Common myeloid progenitor, CD34-positive (primary cell): Measurements from ENCODE around the gene PRKN.

ENCODE experiments used
- CTCF ChIA-PET: fragments of 350-600 bp; sonication (Branson Sonifier 250); formaldehyde crosslinking; loops from one replicate; lab custom pipeline; 2021; ENCODE audit warnings: antibody characterized with exemption; lab: Charles Lee
- POLR2A ChIA-PET: fragments of 350-600 bp; sonication (Branson Sonifier 250); formaldehyde crosslinking; loops from one replicate; lab custom pipeline; 2021; ENCODE audit warnings: antibody characterized with exemption; lab: Charles Lee
- DNase-seq, 3 donors: peaks; one replicate each; pipeline versions ENCODE4 v3.0.0 to v3.0.0-alpha.2; 2013
- H3K27ac ChIP-seq, 2 experiments: 1 replicate in 1 of 2; 2 replicates in 1 of 2; pipeline ENCODE4 v1.7.0; 2013; ENCODE audit warnings: inconsistent platforms in 2 of 2, low read length in 2 of 2, mild to moderate bottlenecking in 2 of 2, low read depth in 1 of 2, moderate library complexity in 1 of 2; ENCODE audit not compliant: severe bottlenecking in 2 of 2, insufficient read depth in 1 of 2, poor library complexity in 1 of 2
- H3K27me3 ChIP-seq, 5 experiments: replicated peaks in 2 of 5; 1 replicate in 3 of 5; 2 replicates in 2 of 5; pipeline versions ENCODE4 v1.6.1 to v1.7.0; 2013; ENCODE audit warnings: low read length in 4 of 5, mild to moderate bottlenecking in 2 of 5, moderate library complexity in 2 of 5, inconsistent platforms in 1 of 5; ENCODE audit not compliant: insufficient read depth in 5 of 5, control insufficient read depth in 4 of 5
- H3K36me3 ChIP-seq, 4 experiments: 1 replicate in 2 of 4; 2 replicates in 2 of 4; pipeline versions ENCODE4 v1.6.1 to v1.7.0; 2013; ENCODE audit warnings: low read length in 3 of 4, control low read depth in 1 of 4, mild to moderate bottlenecking in 1 of 4; ENCODE audit not compliant: control insufficient read depth in 4 of 4, insufficient read depth in 4 of 4
- H3K4me1 ChIP-seq, 4 experiments: 1 replicate in 3 of 4; 2 replicates in 1 of 4; pipeline versions ENCODE4 v1.6.1 to v1.7.1; 2013; ENCODE audit warnings: low read length in 3 of 4, mild to moderate bottlenecking in 3 of 4, control low read depth in 1 of 4, inconsistent platforms in 1 of 4, moderate library complexity in 1 of 4; ENCODE audit not compliant: control insufficient read depth in 4 of 4, insufficient read depth in 4 of 4; ENCODE audit errors: control extremely low read depth in 1 of 4
- H3K4me3 ChIP-seq, 7 experiments: 1 replicate in 4 of 7; 2 replicates in 3 of 7; pipeline versions ENCODE4 v1.5.1 to v1.7.0; 2013; ENCODE audit warnings: mild to moderate bottlenecking in 7 of 7, low read length in 6 of 7, moderate library complexity in 6 of 7, inconsistent platforms in 2 of 7, low read depth in 2 of 7, control low read depth in 1 of 7; ENCODE audit not compliant: insufficient read depth in 4 of 7, control insufficient read depth in 1 of 7; ENCODE audit errors: extremely low read depth in 1 of 7
- H3K9me3 ChIP-seq, 5 experiments: 1 replicate in 4 of 5; 2 replicates in 1 of 5; pipeline versions ENCODE4 v1.6.1 to v1.7.1; 2013; ENCODE audit warnings: low read length in 4 of 5, mild to moderate bottlenecking in 2 of 5, inconsistent platforms in 1 of 5, low read depth in 1 of 5, moderate library complexity in 1 of 5; ENCODE audit not compliant: control insufficient read depth in 4 of 5, insufficient read depth in 2 of 5; ENCODE audit errors: control extremely low read depth in 1 of 5
- WGBS: methylation state at CpG from one replicate; pipeline ENCODE4 v1.1.5; 2013; ENCODE audit not compliant: insufficient coverage; 5-methylcytosine and 5-hydroxymethylcytosine counted together

PRKN gene

DNA sequence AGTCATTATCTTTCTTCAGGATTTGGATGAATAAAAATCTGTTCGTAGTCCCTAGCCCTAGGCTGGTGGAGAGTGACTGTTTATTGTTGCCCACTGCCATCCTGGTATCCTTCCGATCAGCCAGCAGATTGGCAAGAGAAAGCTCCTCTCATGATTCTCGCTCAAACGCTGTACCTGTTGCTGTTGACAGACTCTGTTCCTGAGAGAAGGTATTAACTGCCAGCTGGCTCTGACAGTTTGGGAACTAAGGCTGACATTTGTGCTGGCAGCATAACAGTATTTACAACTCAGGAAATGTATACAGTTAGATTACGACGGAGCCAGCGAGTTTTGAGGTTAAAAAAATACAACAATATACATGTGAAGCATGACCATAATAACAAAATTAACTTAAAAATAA, 674.5 kb downstream of the PRKN start:
- Histone ChIP-seq H3K36me3 (no peaks in the 10 kb centered on the region), H3K4me3 (no peak overlapping the region), H3K4me1 (no peaks in the 10 kb centered on the region), H3K27ac (no peak overlapping the region), H3K9me3 (peaks cover 0 to 2% (median 0%) of the 10 kb centered on the region in 5 experiments), H3K27me3 (no peaks in the 10 kb centered on the region)
- 94% methylated on average over 4 of the region's 7 CpGs for WGBS
- no peak for DNase-seq
- POLR2A ChIA-PET: no interaction called here
- CTCF ChIA-PET: no interaction called here

DNA sequence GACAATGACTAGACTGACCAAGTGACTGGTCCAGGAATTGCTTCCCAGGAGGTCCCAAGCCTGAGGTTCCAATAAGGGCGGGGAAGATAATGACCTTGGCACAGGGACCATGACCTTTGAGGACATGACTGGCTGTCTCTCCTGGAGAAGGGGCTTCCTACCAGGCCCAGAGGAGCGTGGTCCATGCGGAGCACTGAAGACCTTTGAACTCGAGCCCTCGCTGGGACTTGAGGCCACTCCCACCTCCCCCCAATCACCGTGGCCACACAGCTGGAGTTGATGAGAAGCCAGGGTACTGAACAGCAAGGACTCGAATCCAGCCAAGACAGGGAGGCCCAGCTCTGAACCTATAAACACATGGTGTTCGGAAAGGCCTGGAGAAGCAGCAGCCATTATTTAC, 677.0 kb downstream of the PRKN start:
- Histone ChIP-seq H3K27me3 (no peaks in the 10 kb centered on the region), H3K4me1 (no peaks in the 10 kb centered on the region), H3K36me3 (no peaks in the 10 kb centered on the region), H3K4me3 (no peak overlapping the region), H3K9me3 (peaks cover 0 to 2% (median 0%) of the 10 kb centered on the region in 5 experiments), H3K27ac (no peak overlapping the region)
- POLR2A ChIA-PET: no interaction called here
- DNase-seq: no peak
- CTCF ChIA-PET: no interaction called here
- WGBS: 94% methylated on average over 6 of the region's 8 CpGs

DNA sequence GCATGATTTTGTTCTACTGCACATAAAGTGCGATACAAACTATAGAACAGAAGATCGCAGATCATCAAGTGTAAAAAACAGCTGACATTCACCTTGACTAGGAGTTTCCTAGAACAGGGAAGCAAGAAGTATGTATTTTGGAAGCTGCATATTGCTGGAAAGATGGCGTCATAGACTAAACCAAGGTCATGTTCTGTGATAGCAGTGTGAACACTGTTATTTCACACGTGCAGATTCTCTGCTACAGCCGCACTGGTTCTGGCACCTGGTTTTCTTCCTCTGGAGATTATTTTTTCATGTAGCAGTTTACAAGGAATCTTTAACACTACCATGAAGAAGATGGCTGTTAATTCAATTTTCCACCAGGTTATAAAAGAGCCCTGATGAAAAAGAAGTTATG, 681.2 kb downstream of the PRKN start:
- Histone ChIP-seq H3K36me3 (no peaks in the 10 kb centered on the region), H3K27me3 (no peaks in the 10 kb centered on the region), H3K4me1 (no peaks in the 10 kb centered on the region), H3K27ac (no peak overlapping the region), H3K9me3 (peaks cover 0 to 2% (median 0%) of the 10 kb centered on the region in 5 experiments), H3K4me3 (no peak overlapping the region)
- POLR2A ChIA-PET: no interaction called here
- 89% methylated on average over 5 of the region's 5 CpGs for WGBS
- CTCF ChIA-PET: no interaction called here
- no peak for DNase-seq

DNA sequence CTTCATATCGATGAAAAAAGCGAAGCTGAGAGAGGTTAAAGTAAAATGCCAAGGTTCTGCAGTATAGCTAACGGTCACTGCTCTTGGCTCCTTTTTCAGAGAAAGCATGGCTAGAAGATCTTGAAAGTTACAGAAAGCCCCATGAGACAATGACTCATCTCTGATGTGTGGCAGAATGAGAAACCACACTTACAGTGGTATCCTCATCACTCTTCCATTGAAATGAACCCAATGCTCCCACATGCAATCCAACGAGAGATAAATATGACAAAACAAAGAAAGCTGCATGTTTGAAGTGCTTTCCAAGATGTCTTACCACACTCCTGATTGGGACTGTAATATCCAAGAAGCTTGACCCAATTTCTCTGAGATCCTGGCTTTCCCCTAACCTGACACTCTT, 694.9 kb downstream of the PRKN start:
- ChIA-PET CTCF (no interaction called here), POLR2A (no interaction called here)
- H3K27ac ChIP-seq: no peak overlapping the region
- no peaks in the 10 kb centered on the region for H3K36me3 ChIP-seq
- H3K4me1 ChIP-seq: no peaks in the 10 kb centered on the region
- no peaks in the 10 kb centered on the region for H3K27me3 ChIP-seq
- WGBS: 98% methylated on average over 4 of the region's 4 CpGs
- H3K9me3 ChIP-seq: no peaks in the 10 kb centered on the region
- no peak for DNase-seq
- no peak overlapping the region for H3K4me3 ChIP-seq

DNA sequence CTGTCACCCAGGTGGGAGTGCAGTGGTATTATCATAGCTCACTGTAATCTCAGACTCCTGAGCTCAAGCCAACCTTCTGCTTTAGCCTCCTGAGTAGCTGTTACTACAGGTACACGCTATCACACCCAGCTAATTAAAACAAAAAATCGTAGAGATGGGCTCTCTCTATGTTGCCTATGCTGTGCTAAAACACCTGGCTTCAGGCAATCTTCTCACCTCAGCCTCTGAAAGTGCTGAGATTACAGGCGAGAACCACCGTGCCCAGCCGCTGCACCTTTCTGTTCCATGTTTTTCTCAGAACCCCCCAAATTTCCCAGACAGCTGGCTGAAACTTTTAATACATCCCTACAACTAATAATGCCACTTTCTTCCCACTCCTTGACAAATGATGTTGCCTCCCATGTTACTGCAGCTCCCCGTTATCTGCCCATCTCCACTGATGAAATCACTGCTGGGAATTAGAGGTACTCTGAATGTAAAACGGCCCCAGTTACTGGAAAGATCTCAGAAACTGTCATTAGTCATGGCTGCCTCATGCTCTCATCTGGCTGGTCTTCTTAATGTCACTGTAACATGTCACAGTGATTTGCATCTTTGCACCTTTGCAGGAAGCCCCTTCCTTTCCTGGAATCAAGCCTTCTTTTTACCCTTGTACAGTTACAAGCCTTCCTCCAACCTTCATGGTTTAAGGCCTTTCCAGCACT, 697.5 kb downstream of the PRKN start:
- no peak for DNase-seq
- WGBS: 86% methylated on average over 7 of the region's 7 CpGs
- Histone ChIP-seq H3K27me3 (no peaks in the 10 kb centered on the region), H3K4me3 (no peak overlapping the region), H3K4me1 (no peaks in the 10 kb centered on the region), H3K27ac (no peak overlapping the region), H3K9me3 (no peaks in the 10 kb centered on the region), H3K36me3 (no peaks in the 10 kb centered on the region)
- ChIA-PET POLR2A (no interaction called here), CTCF (no interaction called here)

DNA sequence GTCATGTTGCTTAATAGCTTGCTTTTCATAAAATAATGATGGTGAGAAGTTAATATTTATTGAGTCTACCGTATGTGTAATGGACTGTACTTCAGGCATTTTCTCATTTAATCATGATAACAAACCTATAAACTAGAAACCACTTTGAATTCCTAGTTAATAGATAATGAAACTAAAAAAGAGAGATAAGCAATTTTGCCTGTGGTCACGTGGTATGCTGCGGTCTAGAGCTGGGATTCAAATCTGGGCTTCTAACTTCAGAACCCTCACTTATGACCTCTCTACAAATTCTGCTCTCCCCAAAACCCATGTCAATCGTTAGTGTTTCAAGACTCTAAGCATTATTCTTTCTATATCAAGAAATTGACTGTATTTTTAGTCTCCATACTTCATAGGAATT, 700.7 kb downstream of the PRKN start:
- no peaks in the 10 kb centered on the region for H3K36me3 ChIP-seq
- WGBS: no CpG with 5 or more reads among the region's 4 CpGs
- H3K27me3 ChIP-seq: no peaks in the 10 kb centered on the region

DNA sequence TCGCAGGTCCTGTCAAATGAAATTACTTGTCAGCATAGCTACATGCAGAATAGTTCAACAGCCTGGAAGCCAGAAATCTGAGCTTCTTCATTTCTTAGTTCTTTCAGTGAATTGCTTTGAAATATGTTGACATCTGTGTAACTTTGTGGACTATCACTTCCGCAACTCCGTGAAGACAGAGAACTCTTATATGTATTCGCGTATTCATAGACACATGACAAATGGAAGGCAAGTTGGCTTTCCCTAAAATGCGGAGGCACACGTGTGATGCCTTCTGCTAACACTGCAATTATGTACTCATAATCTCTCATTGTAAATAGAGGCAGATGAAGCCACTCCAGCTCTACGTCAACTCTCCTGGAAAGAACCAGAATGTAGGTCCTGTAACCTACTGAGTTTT, 701.5 kb downstream of the PRKN start:
- Histone ChIP-seq H3K27me3 (no peaks in the 10 kb centered on the region), H3K4me1 (no peaks in the 10 kb centered on the region), H3K27ac (no peak overlapping the region), H3K36me3 (no peaks in the 10 kb centered on the region), H3K4me3 (no peak overlapping the region), H3K9me3 (no peaks in the 10 kb centered on the region)
- ChIA-PET CTCF (interaction anchor here (1.0 kb wide), 1 partner anchor 90 kb away, joined by 3 read pairs; no protein-coding TSS in a partner anchor), POLR2A (no interaction called here)
- no peak for DNase-seq
- 92% methylated on average over 5 of the region's 8 CpGs for WGBS

More for the DNA sequence above, 700.7 kb downstream of the PRKN start:
- H3K9me3 ChIP-seq: no peaks in the 10 kb centered on the region
- no peak for DNase-seq
- no peaks in the 10 kb centered on the region for H3K4me1 ChIP-seq
- H3K27ac ChIP-seq: no peak overlapping the region
- no peak overlapping the region for H3K4me3 ChIP-seq
- ChIA-PET POLR2A (no interaction called here), CTCF (no interaction called here)
